ENCODE data around the gene RNPS1.
"Not testable (repeated sequence)": the region's sequence is repeated elsewhere in the genome, so short reads cannot be mapped to it uniquely, and the experiment has no call there.

The RNPS1 gene

DNA sequence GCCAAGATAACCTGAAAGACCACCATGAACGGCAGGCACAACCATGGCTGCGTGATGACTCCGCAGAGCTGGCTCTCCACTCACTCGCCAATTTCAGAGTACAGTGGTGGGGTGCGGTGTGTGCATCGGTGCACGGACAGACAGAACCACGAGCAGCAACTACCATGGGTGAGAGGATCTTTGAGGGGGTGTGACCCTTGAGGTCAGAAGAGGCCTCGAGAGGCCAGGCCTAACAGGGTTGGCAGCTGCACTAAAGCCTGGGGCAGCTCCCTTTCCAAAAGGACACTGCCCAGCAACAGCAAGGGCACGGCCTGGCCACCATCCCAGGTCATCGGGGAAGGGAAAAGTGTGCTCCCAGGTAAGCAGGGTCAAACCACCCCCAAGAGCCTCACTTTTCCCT, 14.6 kb downstream of the RNPS1 start:
- DNase-seq = no peak

DNA sequence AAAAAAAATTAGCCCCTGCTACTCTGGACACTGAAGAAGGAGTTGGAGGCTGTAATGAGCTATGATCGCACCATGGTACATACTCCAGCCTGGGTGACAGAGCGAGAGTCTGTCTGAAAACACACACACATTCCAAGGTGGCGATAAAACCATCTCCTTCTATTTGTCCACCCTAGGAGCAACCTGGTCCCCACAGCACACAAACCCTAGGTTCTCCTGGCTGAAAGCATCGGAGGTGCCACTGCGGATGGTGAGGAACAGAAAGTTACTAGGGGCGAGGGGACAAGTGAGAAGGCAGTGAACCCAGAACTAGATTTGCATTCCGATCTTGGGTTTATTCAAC, 15.1 kb downstream of the RNPS1 start:
- no peak for DNase-seq

DNA sequence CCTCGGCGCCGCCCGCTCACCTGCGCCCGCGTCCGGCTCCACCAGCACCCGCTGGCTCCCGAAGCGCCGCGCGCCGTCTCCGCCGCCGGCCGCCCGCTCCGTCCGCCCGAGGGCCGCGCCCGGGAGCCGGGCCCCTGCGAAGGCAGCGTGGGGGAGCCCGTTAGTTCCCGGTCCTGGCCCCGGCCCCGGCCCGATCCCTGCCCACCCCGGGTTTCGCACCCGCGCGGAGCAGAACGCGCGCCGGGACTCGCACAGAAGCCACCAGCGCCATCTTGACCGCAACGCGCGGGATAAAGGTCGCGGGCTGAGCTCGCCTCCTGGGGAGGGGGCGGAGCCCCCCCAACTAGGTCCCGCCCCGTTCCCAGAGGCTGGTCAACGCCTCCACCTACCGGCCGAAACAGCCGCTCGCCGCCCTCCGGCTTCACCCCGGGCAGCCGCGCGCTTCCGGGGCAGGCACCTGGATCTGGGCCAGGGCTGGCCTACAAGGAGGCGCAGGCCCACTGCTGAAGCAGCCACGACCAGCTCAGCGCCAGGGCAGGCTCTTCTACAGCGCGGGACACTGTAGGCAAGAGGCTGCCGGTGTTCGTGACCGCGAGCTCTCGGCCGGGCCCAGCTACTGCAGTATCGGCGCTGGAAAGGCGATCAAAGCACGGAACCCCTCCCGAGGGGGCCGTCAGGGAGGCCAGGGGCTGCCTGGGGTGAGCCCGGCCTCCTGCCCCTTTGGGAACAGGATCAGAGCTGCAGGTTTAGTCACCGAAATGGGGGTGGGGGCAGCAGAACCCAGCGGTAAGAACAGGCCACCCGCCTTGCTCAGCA, 16.4 kb downstream of the RNPS1 start, which contains the start of gene ECI1:
Gene ECI1, minus strand, starts transcription at position 292 of the 816 bp plus-strand sequence. Its CDS starts 21 bp downstream, at position 271.
- DNase-seq = peak; percentile 82

GRCh38 chr16:2250652-2251295, 17.2 kb downstream of the RNPS1 start:
- peak; percentile 63 for DNase-seq

DNA sequence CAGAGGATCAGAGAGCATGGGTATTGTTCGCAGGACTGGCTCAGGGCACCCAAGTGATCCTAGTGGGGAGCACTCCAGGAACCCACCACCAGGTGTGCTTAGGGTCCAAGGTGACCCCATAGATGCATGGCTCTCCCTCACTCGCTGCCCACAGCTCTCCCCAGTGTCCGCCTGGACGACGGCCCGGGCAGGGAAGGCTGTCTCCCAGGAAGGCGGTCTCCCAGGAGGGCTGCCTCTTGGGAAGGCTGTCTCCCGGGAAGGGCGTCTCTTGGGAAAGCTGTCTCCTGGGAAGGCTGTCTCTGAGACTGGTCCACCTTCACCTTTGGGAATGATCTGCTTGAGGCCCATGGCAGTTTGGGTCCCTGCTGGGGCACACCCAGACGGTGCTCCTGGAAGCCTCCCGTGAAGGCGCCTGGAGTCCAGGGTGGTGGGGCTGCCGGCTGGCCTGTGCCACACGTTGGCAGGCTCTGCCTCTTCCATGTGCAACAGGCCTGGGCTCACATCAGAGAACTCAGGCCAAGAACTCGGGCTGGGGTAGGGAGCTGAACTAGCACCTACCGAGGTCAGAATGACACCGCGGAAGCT, 21.5 kb downstream of the RNPS1 start:
- no peak for DNase-seq

DNA sequence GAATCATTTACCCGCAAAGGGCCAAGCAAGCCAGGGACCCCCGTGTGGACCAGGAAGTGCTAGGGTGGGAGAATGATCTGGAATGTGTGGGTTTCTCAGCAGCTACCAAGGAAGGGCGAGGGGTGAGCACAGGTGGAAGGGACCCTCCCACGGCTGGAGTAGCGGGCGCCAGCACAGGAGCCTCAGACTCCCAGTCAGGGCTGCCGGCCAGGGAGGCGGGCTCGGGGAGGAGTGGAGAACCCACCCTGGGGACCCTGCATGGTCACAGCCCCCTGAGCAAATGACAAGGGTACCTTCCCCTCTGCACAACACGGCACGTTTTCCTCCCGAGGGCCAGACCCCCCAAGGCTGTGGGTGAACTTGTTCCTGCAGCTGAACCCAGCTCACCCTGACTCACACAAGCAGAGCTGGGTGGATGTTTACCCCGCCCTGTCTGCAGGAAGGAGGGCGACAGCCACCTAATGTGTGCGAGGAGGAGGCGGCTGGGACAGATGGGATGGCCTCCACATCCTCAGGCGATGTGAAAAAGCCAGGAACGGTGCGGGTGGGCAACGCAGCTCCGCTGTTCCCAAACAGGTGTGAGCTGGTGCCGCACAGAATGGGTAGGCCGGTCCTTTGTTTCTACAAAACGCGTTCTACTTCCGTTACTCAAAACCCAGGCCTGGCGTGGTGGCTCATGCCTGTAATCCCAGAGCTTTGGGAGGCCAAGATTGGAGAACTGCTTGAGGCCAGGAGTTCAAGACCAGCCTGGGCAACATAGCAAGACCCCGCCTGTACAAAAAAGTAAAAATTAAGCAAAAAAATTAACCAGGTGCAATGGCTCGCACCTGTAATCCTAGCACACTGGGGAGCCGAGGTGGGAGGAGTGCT, 22.8 kb downstream of the RNPS1 start:
- no peak for DNase-seq

DNA sequence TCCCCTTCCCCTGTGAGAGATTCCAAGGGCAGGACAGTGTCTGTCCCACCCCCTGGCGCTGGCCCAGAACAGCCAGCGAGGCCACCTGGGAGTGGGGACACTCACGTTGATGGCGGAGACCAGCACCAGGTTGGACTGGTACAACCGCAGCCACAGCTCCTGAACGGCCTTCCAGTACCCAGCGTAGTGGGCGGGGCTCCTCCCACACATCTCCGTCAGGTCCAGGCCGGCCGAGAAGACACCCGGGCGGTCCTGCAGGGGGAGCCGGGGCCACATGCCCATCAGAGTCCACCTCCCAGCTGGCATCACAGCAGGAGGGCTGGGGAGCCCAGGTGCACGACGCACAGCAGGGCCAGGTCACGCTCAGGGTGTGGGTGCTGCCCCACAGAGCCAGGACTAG, 23.6 kb downstream of the RNPS1 start:
- no peak for DNase-seq

DNA sequence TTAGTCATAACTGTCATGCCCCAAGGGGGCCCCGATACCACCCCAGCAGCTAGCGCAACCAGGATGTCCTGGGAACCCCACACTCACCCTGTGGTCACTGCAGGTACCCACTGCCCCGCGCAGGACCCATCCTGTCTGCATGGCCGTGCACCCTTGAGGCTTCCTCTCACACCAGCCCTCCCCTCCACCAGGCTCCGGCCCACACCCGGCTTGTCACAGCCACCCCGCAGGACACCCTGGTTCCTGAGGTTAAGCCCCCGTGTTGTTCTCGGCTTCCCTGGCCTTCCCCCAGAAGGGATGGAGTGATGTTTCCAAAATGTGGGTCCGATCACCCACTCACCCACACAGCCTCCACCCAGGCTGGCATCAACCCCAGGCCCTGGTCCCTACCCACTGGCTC, 24.1 kb downstream of the RNPS1 start:
- DNase-seq = no peak

- DNase-seq = no peak
These were observed 24.8 kb downstream of the RNPS1 start for GRCh38 chr16:2243031-2243528.

GRCh38 chr16:2242598-2242997, 25.3 kb downstream of the RNPS1 start:
- no peak for DNase-seq

DNA sequence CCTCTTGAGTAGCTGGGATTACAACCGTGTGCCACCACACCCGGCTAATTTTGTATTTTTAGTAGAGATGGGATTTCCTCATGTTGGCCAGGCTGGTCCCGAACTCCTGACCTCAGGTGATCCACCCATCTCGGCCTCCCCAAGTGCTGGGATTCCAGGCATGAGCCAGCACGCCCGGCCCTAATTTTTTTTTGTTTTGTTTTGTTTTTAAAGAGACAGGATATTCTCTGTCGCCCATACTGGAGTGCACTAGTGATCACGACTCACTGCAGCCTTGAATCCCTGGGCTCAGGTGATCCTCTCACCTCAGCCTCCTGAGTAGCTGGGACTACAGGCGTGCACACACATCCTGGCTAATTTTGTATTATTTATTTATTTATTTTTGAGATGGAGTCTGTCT, 27.6 kb downstream of the RNPS1 start:
- not testable (repeated sequence) for DNase-seq

GRCh38 chr16:2238838-2239675, 28.9 kb downstream of the RNPS1 start:
- DNase-seq = no peak

GRCh38 chr16:2238150-2238837, 29.6 kb downstream of the RNPS1 start:
- no peak for DNase-seq

GRCh38 chr16:2237493-2238149, 30.3 kb downstream of the RNPS1 start:
- no peak for DNase-seq

DNA sequence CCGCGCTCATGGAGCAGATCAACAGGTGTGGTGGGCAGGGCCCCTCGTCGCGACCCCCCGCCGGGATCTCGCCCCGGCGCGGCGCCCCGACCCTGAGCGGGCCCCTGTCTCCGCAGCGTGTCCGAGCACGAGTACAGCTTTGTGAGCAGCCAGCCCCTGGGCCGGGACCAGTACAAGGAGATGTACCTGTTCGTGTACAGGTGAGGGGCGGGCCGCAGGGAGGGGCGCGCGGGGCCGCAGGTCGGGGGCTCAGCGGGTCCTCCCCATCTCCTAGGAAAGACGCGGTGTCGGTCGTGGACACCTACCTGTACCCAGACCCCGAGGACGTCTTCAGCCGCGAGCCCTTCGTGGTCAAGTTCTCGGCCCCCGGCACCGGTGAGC, 30.8 kb downstream of the RNPS1 start:
- DNase-seq = no peak

- DNase-seq = no peak
These were observed 31.4 kb downstream of the RNPS1 start, which contains the start of gene DNASE1L2 for GRCh38 chr16:2236337-2237101. Gene DNASE1L2, plus strand, starts transcription at chr16:2236444. Its CDS starts 373 bp downstream, at chr16:2236817.

DNA sequence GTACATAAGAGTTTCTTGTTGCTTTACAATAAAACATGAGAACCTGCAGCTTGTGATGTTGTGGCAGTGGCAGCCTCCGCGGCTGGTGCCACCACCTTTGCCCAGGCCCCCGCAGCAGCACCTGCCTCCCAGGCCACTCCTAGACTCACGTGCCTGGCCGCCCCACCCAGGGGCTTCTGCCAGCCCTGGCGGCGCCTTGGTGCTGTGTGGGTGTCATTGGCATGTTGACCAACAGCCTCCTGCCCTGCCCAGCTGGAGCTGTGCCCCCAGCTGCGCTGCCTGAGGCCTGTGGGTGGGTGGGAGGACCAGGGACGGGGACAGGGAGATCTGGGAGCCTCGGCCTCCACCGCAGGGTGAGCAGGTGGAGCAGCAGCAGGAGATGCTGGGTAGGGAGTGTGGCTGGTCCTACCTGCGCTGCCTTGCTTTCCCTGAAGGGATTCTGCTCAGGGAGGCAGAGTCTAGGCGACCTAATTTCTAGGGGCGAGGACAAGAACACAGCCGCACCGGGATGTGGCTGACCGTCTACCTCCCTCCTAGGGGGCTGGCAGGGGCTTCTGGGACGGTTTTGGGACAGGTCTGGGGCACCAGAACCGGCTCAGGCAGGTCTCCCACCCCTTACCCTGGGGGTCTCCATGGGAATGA, 32.1 kb downstream of the RNPS1 start:
- DNase-seq = no peak

DNA sequence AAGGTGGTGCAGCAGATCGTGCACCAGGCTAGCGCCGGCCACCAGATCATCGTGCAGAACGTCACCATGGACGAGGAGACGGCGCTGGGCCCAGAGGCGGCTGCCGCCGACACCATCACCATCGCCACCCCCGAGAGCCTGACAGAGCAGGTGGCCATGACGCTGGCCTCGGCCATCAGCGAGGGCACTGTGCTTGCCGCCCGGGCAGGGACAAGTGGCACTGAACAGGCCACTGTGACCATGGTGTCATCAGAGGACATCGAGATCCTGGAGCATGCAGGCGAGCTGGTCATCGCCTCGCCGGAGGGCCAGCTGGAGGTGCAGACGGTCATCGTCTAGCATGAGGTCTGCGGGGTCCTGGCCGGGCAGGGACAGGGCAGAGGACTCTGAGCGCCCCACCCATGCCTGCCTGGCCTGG, 32.7 kb downstream of the RNPS1 start:
- DNase-seq = no peak

DNA sequence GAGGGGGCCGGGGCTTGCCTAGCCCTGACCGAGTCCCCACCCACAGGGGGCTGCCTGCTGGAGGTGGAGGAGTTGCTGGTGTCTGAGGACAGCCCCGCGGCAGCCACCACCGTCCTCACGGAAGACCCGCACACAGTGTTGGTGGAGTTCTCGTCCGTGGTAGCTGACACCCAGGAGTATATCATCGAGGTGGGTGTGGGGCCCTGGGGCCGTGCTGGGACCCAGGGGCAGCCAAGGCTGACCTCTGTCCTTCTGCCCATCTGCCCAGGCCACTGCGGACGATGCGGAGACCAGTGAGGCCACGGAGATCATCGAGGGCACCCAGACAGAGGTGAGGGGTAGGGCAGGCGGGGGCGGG, 33.1 kb downstream of the RNPS1 start:
- no peak for DNase-seq

Data from activated naive CD4-positive, alpha-beta T cell treated with Interleukin-2 at 50 U/mL for 16 hours (primary cell).